WI38 (cell line): Measurements from ENCODE around the gene GPR65.

ENCODE experiments used
- H3K4me3 ChIP-seq: 2 replicates; pipeline ENCODE4 v1.5.1; 2011; ENCODE audit warnings: low read depth, mild to moderate bottlenecking, control low read depth, low read length
- TF ChIP-seq, protein P1 (sequence below): IDR thresholded peaks from 2 replicates; pipeline ENCODE4 v1.5.1; 2012; ENCODE audit warnings: low read depth, mild to moderate bottlenecking, control low read depth, low read length

The GPR65 gene

DNA sequence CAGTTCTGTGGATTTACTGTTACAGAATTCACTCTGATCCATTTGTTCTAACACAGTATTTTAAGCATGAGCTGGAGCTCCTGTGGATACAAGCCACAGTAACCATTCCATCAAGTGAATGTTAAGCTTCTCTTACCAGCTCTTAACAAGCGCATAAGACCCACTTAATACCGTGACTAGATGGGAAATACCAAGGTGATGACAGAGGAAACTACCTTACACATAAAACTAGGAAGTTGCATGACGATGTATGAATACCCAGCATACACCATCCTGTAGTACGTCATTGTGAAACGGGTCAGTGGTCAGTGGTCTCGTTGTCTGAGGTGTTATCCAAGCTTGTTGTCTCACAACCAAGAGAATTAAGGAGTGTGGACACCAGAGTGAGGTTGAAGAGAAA lies 10.0 kb upstream of the GPR65 start:
- no peak overlapping the region for H3K4me3 ChIP-seq

DNA sequence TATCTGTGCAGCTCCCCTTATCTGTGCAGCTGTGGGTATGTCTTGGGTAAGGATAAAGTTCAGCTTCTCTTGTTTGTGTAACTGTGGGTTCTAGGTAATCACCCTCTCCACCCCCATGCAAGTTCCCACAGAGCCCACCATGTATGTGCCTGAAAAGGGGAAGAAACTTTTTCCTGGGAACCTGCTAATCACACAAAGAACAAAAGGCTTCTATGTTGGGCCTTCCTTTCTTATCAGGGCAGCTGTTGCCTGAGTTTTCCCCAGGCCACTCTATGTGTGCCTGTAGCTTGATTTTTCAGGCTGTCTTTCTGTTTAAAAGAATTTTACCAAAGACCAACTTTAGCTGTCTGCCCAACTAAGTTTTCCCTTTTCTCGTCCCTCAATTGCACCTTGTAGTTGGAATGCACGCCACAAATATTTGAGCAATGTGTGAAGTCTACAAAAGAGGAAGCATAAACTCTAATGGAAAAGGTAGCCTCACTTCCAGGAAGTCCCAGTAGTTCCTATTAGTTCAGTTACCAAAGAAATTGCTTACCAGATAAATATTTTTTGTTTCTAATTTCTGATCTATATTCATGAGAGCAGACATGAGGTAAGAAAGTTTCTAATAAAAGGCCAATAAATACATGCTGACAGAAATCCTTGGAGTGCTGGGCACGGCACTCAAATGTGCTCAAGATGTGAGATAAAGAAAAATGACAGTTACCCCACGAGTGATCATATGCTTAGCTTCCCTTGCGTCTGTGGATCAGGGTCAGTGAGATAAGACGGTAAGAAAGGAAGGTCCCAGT lies 9.2 kb upstream of the GPR65 start:
- TF ChIP-seq, protein P1, sequence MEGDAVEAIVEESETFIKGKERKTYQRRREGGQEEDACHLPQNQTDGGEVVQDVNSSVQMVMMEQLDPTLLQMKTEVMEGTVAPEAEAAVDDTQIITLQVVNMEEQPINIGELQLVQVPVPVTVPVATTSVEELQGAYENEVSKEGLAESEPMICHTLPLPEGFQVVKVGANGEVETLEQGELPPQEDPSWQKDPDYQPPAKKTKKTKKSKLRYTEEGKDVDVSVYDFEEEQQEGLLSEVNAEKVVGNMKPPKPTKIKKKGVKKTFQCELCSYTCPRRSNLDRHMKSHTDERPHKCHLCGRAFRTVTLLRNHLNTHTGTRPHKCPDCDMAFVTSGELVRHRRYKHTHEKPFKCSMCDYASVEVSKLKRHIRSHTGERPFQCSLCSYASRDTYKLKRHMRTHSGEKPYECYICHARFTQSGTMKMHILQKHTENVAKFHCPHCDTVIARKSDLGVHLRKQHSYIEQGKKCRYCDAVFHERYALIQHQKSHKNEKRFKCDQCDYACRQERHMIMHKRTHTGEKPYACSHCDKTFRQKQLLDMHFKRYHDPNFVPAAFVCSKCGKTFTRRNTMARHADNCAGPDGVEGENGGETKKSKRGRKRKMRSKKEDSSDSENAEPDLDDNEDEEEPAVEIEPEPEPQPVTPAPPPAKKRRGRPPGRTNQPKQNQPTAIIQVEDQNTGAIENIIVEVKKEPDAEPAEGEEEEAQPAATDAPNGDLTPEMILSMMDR, result no peak
- H3K4me3 ChIP-seq, result no peak overlapping the region

More for the DNA sequence above, 10.0 kb upstream of the GPR65 start:
- TF ChIP-seq, protein P1, result no peak

DNA sequence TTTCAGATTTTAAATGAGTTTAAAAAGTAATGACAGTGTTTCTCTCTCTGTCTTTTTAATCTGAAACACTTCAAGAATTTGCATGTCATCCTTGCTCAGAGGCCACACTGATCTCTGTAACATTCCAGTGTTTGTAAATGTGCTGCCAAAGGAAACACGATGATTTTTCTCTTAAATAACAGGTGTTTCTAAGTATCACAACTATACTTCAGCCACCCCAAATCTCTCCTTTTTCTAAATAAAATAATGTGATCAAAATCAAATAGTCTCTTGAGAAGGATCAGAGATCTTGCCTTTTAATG lies 8.7 kb upstream of the GPR65 start:
- no peak overlapping the region for H3K4me3 ChIP-seq
- TF ChIP-seq, protein P1, result no peak

DNA sequence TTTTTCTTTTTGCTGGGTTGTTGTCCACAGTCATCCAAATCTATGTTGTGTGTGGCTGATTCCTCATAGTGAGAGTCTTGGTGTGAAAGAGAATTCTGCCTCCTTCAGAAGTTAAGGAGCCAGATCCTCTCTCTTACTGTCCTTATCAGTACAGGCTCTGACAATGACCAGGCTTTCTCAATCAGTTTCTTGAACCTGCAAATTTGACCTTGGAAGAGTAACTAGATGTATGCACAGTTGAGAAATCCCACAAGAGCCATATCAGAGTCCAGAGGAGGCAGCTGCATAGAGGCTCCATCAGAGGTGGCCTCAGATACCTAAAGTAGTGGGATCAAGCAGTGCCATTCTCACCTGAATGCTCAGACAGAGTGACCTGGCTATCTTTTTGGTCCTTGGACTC lies 6.5 kb upstream of the GPR65 start:
- TF ChIP-seq, protein P1, result no peak
- H3K4me3 ChIP-seq, result no peak overlapping the region

DNA sequence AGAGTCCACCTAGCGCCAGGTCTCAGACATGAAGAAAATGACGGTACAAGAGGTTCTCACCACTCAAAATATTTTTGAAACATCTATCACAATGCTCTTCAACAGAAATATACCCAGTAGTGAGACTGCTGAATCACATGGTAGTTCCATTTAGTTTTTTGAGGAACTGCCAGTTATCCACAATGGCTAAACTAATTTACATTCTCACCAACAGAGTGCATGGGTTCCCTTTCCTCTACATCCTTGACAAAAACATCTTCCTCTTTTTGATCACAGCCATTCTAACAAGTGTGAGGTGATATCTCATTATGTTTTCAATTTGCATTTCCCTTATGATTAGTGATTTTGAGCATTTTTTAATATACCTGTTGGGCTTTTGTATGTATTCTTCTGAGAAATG lies 5.7 kb upstream of the GPR65 start:
- H3K4me3 ChIP-seq, result no peak overlapping the region
- TF ChIP-seq, protein P1, result no peak

DNA sequence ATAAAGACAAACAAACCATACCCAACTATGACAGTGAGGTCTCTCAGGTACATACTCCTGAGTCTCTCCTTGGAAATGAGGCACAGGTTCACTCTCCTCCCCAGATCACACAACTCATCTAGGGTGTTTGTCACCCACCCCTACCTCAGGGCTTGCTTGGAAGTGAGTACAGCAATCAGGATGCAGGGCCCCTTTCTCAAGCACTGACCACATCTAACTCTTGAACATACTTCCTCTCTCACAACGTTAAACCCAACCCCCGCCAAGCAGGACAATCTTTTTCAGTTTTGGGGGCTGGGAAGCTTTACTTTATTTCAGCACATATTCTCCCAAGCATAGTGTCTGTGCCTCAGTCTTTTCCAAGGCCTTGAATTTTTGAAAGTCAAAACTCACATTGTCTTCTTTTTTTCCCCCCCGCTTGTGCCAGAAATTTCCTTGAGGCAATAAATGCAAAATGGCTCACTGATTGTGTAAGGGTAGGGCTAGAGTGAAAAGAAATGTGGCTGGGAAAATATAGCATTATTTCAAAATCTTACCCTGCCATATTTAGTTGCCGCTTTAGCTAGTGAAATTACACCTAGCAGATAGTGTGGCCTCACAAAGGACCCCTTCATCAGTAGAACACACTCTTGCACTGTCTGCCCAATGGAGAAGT lies 2.4 kb upstream of the GPR65 start:
- TF ChIP-seq, protein P1, result no peak
- no peak overlapping the region for H3K4me3 ChIP-seq

DNA sequence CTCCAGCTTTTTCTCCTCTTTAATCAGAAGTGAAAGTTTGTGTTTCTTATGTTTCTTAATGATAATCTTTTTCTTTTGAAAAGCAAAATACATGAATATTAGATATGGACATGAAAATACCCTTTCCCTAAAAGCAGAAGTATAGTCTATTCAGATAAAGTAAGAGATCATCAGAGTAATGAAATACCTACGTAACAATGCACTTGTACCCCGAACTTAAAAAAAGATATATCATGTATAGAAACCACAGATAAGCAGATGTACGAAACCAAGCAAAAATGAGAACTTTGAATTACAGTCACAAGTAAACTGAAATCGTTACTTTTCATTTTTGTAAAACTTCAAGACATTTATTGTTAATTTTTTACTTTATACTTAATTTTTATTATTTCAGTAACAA lies 1.5 kb upstream of the GPR65 start:
- no peak overlapping the region for H3K4me3 ChIP-seq
- TF ChIP-seq, protein P1, result no peak
